BLaER1 (cell line): ENCODE results near the gene FBXW11.

Experiments
- H3K27ac ChIP-seq: shearing (Covaris generic); formaldehyde crosslinking; 2 replicates; pipeline ENCODE4 v1.8.1; 2022
- H3K27me3 ChIP-seq: shearing (Covaris generic); formaldehyde crosslinking; 2 replicates; pipeline ENCODE4 v1.8.1; 2022
- H3K36me3 ChIP-seq: shearing (Covaris generic); formaldehyde crosslinking; 2 replicates; pipeline ENCODE4 v1.8.1; 2022
- H3K4me1 ChIP-seq: shearing (Covaris generic); formaldehyde crosslinking; 2 replicates; pipeline ENCODE4 v1.8.1; 2022
- H3K4me2 ChIP-seq: shearing (Covaris generic); formaldehyde crosslinking; 2 replicates; pipeline ENCODE4 v1.8.1; 2022
- H3K4me3 ChIP-seq: shearing (Covaris generic); formaldehyde crosslinking; 2 replicates; pipeline ENCODE4 v1.8.1; 2022
- H3K9ac ChIP-seq: shearing (Covaris generic); formaldehyde crosslinking; 2 replicates; pipeline ENCODE4 v1.8.1; 2022
- H3K9me3 ChIP-seq: shearing (Covaris generic); formaldehyde crosslinking; 2 replicates; pipeline ENCODE4 v1.8.1; 2022
- H4K20me1 ChIP-seq: shearing (Covaris generic); formaldehyde crosslinking; 2 replicates; pipeline ENCODE4 v1.8.1; 2022
- Cebpa-rat ChIP-seq: shearing (Covaris generic); IDR thresholded peaks from 2 replicates; pipeline ENCODE4 v1.8.1; 2022

The FBXW11 gene

GRCh38 chr5:171827162-171827561 lies 179.3 kb downstream of the FBXW11 start:
- H3K27ac ChIP-seq = no peak overlapping the region
- H3K4me2 ChIP-seq = no peak overlapping the region
- no peaks in the 10 kb centered on the region for H3K27me3 ChIP-seq
- no peak for TF ChIP-seq Cebpa-rat
- H3K9ac ChIP-seq = no peak overlapping the region
- peaks cover 12% of the 10 kb centered on the region for H3K9me3 ChIP-seq
- no peak overlapping the region for H3K4me3 ChIP-seq
- no peaks in the 10 kb centered on the region for H3K36me3 ChIP-seq
- H3K4me1 ChIP-seq = no peaks in the 10 kb centered on the region
- no peaks in the 10 kb centered on the region for H4K20me1 ChIP-seq

GRCh38 chr5:171826132-171826531 lies 180.3 kb downstream of the FBXW11 start:
- H3K36me3 ChIP-seq = no peaks in the 10 kb centered on the region
- H3K4me2 ChIP-seq = no peak overlapping the region
- H3K27ac ChIP-seq = no peak overlapping the region
- H3K4me3 ChIP-seq = no peak overlapping the region
- H3K4me1 ChIP-seq = no peaks in the 10 kb centered on the region
- H3K9me3 ChIP-seq = peaks cover 2% of the 10 kb centered on the region; the same call in 1 of the 2 replicates
- H3K27me3 ChIP-seq = no peaks in the 10 kb centered on the region
- no peaks in the 10 kb centered on the region for H4K20me1 ChIP-seq
- TF ChIP-seq Cebpa-rat = no peak
- H3K9ac ChIP-seq = no peak overlapping the region

GRCh38 chr5:171825051-171825450 lies 181.4 kb downstream of the FBXW11 start:
- Histone ChIP-seq H3K9me3 (no peaks in the 10 kb centered on the region), H4K20me1 (no peaks in the 10 kb centered on the region), H3K9ac (no peak overlapping the region), H3K27me3 (no peaks in the 10 kb centered on the region), H3K4me2 (no peak overlapping the region), H3K4me1 (no peaks in the 10 kb centered on the region), H3K4me3 (no peak overlapping the region), H3K36me3 (no peaks in the 10 kb centered on the region), H3K27ac (no peak overlapping the region)
- no peak for TF ChIP-seq Cebpa-rat

- H3K4me2 ChIP-seq = no peak overlapping the region
- H3K4me3 ChIP-seq = no peak overlapping the region
- H3K27ac ChIP-seq = no peak overlapping the region
- no peaks in the 10 kb centered on the region for H3K4me1 ChIP-seq
- H3K36me3 ChIP-seq = no peaks in the 10 kb centered on the region
- H3K9me3 ChIP-seq = no peaks in the 10 kb centered on the region
- no peak for TF ChIP-seq Cebpa-rat
- H4K20me1 ChIP-seq = no peaks in the 10 kb centered on the region
- H3K9ac ChIP-seq = no peak overlapping the region
- no peaks in the 10 kb centered on the region for H3K27me3 ChIP-seq
These were observed 183.2 kb downstream of the FBXW11 start for GRCh38 chr5:171823269-171823668.

- Histone ChIP-seq H3K27me3 (no peaks in the 10 kb centered on the region), H3K27ac (no peak overlapping the region), H3K9ac (no peak overlapping the region), H3K4me2 (no peak overlapping the region), H3K36me3 (no peaks in the 10 kb centered on the region), H4K20me1 (no peaks in the 10 kb centered on the region), H3K4me3 (no peak overlapping the region), H3K9me3 (no peaks in the 10 kb centered on the region), H3K4me1 (no peaks in the 10 kb centered on the region)
- TF ChIP-seq Cebpa-rat = no peak
These were observed 185.2 kb downstream of the FBXW11 start for GRCh38 chr5:171821286-171821685.

GRCh38 chr5:171820561-171820960 lies 185.9 kb downstream of the FBXW11 start:
- H3K36me3 ChIP-seq = no peaks in the 10 kb centered on the region
- H3K9ac ChIP-seq = no peak overlapping the region
- TF ChIP-seq Cebpa-rat = no peak
- no peaks in the 10 kb centered on the region for H3K9me3 ChIP-seq
- H3K4me3 ChIP-seq = no peak overlapping the region
- no peaks in the 10 kb centered on the region for H3K4me1 ChIP-seq
- H4K20me1 ChIP-seq = no peaks in the 10 kb centered on the region
- no peak overlapping the region for H3K4me2 ChIP-seq
- H3K27me3 ChIP-seq = no peaks in the 10 kb centered on the region
- H3K27ac ChIP-seq = no peak overlapping the region

GRCh38 chr5:171816666-171817065 lies 189.8 kb downstream of the FBXW11 start:
- Histone ChIP-seq H3K9ac (no peak overlapping the region), H3K4me2 (no peak overlapping the region), H3K4me1 (no peaks in the 10 kb centered on the region), H3K4me3 (no peak overlapping the region), H4K20me1 (no peaks in the 10 kb centered on the region), H3K36me3 (no peaks in the 10 kb centered on the region), H3K9me3 (peaks cover 9% of the 10 kb centered on the region), H3K27me3 (no peaks in the 10 kb centered on the region), H3K27ac (no peak overlapping the region)
- TF ChIP-seq Cebpa-rat = no peak

GRCh38 chr5:171813813-171814490 lies 192.5 kb downstream of the FBXW11 start:
- no peaks in the 10 kb centered on the region for H3K27me3 ChIP-seq

GRCh38 chr5:171813270-171813669 lies 193.2 kb downstream of the FBXW11 start:
- Histone ChIP-seq H3K4me3 (no peak overlapping the region), H3K27ac (no peak overlapping the region), H3K9ac (no peak overlapping the region), H3K4me2 (no peak overlapping the region), H3K27me3 (no peaks in the 10 kb centered on the region), H4K20me1 (no peaks in the 10 kb centered on the region), H3K36me3 (no peaks in the 10 kb centered on the region), H3K4me1 (no peaks in the 10 kb centered on the region), H3K9me3 (peaks cover 18% of the 10 kb centered on the region)
- TF ChIP-seq Cebpa-rat = no peak

More at GRCh38 chr5:171813813-171814490, 192.5 kb downstream of the FBXW11 start:
- H3K4me2 ChIP-seq = no peak overlapping the region
- no peak overlapping the region for H3K4me3 ChIP-seq
- H3K4me1 ChIP-seq = no peaks in the 10 kb centered on the region
- H4K20me1 ChIP-seq = no peaks in the 10 kb centered on the region
- peaks cover 18% of the 10 kb centered on the region for H3K9me3 ChIP-seq
- no peaks in the 10 kb centered on the region for H3K36me3 ChIP-seq
- TF ChIP-seq Cebpa-rat = no peak
- no peak overlapping the region for H3K27ac ChIP-seq
- no peak overlapping the region for H3K9ac ChIP-seq
